GM19467 (cell line): ENCODE measurements around the gene NOD1.

Experiments
- ATAC-seq: cut with Tn5 transposase; IDR thresholded peaks from one replicate; pipeline ENCODE4 v1.9.1; 2021; ENCODE audit warnings: mild to moderate bottlenecking, moderate library complexity; ENCODE audit not compliant: unreplicated experiment

The NOD1 gene

DNA sequence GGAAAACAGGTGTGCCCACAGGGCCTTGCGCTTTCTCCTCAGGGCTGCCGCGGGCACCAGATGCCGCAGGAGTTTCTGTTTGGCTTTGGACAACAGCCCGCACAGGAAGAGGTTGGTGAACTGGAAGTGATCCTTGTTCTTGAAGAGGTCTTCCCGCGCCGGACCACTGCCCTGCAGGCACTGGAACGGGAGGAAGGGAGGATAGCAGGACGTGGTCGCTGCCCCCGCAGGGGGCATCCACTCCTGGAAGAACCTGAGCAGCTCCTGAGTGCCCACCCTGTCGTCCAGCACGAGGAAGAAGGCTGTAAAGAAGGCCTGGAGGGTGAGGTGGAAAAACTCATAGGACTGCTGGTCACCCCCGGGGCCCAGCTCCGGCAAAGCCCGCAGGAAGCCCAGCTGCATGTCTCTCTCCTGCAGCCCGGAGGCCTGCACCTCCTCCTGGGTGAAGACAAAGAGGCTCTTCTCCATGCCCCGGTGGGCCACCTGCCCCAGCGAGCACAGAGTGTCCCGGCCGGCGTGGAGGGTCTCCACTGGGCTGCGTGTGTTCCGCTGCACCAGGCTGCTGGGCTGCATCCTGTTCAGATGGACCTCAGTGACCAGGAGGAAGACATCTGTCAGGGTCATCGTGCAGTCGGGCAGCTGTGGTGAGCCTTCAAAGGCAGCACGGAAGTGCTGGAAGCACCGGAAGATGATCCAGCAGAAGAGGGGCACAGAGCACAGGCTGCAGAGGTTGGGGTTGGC is 26.9 kb downstream of the NOD1 start:
- no peak for ATAC-seq

DNA sequence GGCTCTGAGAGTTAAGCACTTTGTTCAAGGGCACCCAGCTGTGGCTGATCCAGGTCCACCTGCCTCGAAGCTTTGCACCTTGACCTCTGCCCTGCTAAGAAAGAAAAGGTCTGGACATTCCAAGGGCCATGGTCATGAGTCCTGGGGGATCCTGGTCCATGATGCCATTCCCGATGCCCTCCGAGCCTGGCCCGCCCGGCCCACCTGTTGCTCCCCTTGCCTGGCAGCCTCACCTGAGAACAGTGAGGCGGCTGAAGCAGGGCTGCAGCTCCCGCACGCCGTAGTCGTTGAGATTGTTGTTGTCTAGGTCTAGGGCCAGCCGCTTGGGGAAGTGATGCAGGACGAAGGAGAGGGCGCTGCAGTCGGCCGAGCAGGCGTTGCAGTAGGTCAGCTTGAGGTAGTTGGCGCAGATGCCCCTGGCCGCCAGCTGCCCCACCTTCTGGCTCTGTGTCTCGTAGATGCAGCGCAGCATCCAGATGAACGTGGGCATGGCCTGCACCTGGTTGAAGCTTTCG is 27.5 kb downstream of the NOD1 start:
- no peak for ATAC-seq

GRCh38 chr7:30450240-30450982 is 28.2 kb downstream of the NOD1 start:
- ATAC-seq: no peak

- no peak for ATAC-seq
Measured at GRCh38 chr7:30448461-30449189, 30.0 kb downstream of the NOD1 start.

GRCh38 chr7:30447466-30447865 is 31.1 kb downstream of the NOD1 start:
- ATAC-seq: no peak

GRCh38 chr7:30446266-30446665 is 32.3 kb downstream of the NOD1 start:
- ATAC-seq: no peak

- ATAC-seq: peak; percentile 99
Measured at GRCh38 chr7:30445770-30446169, 32.8 kb downstream of the NOD1 start.

DNA sequence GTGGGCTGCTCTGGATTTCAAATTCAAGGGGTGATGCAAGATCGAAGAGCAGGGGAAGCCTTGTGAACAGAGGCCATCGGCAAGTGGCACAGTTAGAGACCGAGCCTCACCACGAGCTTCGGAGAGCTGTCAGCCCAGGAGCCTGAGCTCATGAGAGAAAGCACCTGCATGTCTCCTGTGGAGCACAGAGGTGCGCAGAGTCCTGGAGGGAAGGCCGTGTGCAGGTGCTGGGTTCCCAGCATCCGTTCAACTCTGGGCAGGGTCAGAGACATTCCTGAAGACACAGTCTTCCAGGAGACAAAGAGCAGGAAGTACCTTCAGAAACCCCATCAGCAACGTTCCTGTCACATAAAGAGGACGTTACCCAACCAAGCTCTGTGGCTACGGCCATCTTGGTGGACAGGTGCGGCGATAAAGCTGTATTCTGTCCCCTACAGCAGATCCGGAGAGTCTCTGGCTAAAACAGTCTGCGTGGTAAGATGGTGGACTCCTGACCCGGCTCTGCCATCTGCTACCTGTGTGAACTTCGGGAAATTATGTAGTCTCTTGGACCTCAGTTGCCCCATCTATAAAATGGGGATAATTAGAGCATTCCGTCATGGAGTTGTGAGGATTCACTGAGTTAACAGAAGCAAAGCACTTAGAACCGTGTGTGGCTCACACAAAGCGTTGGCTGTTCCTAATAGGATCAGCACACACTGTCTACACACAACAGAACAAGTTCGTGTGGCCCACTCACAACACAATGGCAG is 40.6 kb downstream of the NOD1 start:
- ATAC-seq: no peak

GRCh38 chr7:30436518-30436917 is 42.1 kb downstream of the NOD1 start:
- no peak for ATAC-seq

DNA sequence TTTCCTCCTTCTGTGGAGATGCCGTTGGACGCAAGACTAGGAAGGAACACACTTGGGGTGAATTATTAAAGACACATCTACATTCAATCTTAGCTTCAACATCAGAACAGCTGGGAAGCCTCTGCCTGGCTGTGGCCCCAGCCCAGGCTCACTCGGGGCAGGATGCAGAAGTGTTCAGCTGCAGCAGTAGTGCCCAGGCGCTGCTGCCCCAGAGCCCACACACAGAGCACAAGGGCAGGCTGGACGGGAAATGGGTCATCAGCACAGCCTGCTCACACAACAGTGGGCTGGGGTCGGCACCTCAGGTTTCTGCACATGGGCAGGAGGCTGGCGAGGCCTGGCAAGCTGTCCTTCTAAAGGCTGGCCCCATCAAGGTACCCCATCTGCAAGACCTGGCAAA is 42.5 kb downstream of the NOD1 start:
- ATAC-seq: no peak

DNA sequence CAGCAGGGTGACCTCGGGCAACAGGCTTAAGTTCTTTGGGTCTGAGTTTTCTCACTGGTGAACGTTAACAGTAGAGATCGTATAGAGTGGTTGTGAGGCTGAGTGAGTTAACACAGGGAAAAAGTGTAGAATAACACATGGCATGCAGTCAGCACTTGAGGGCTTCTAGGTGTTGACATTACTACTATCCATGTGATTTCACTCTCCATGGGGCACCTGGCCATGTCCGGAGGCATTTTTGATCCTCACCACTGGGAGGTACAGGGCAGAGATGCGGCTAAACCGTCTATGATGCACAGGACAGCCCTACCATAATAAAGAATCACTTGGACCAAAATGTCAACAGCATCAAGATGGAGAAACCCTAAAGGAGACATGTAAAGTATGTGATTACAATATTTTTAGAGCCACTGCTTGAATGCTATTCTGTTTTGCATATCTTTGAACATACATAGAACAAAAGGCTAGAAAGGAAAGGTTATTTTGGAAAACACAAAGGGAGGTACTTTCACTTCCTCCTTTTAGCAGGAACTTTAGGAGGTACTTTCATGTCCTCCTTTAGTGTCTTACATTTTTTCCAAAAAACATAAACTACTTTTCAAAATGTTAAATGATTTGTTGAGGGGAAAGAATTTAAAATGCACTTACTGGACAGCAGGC is 44.3 kb downstream of the NOD1 start:
- ATAC-seq: no peak

- no peak for ATAC-seq
Measured at GRCh38 chr7:30433506-30433905, 45.1 kb downstream of the NOD1 start.

DNA sequence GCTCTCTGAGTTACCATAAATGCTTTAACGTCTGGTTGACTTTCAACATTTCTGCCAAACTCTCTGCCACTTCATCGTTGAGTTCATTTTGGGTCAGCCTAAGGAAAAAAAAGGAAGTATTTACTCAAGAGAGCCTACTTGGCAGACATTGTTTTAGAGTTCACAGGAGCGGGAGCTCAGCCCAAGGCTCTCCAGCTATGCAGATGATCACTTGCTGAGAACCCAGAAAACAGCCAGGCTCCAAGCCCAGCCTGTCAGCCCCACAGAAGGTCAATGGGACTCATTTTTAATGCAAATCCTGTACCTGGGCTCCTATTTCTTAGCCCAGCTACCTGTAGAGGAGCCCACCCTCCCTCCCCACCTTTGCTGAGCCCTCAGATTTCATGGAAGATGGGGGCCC is 45.5 kb downstream of the NOD1 start:
- ATAC-seq: no peak

- no peak for ATAC-seq
Measured at GRCh38 chr7:30430777-30431176, 47.8 kb downstream of the NOD1 start.

DNA sequence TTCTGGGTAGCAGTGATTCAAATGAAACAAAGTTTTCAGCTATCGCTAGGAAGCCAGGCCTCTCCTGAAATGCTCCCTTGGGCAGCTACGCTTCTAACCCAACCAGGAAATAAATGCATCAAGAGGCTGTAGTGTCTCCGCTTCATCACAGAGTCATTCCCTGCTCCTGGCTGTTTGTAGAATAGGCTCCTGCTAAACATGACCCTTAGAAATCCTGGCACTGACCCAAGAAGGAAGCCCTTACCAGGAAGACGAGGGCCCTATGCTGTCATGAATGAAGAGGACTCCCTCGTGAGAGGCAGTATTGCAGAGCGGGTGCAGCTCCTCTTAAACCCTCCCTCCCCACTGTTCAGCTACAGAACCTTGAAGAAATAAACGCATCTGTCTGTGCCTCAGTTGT is 48.3 kb downstream of the NOD1 start:
- ATAC-seq: no peak

GRCh38 chr7:30429156-30429530 is 49.4 kb downstream of the NOD1 start:
- ATAC-seq: no peak

GRCh38 chr7:30428246-30429155 is 50.1 kb downstream of the NOD1 start:
- no peak for ATAC-seq

DNA sequence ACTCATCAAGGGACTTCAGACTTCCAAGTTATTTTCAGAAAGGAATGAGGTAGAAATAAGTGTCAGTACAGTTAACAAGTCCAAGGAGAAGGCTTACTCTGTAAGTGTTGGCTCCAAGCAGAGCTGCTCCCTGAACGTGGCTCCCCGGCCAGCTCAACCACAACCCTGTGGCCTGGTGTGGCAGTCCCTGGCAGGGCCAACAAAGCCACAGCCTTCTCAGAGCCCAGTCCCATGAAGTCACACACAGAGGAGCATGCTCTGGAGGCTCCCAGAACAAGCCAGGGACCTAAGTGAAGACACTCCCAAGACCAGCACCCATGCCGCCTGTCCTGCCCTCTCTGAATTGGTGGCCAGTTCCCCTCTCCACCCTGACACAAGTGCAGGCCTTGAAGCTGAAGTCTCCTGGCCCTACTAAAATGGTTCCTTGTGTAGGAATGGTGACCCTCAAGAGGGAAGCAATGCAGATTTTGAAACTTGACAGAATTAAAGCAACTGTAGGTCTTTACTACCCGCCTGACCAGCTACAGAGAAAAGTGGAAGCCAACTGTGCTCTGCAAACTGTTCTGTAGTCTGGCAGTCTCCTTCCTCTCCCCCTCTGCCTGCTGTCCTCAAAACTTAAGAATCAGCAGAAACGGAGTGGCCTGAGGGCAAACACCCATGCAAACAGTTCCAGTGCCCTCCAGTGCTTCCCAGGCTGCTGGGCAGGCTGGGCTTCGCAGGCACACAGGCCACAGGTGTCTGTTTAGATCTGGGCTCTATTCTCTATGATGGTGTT is 51.1 kb downstream of the NOD1 start:
- ATAC-seq: no peak

DNA sequence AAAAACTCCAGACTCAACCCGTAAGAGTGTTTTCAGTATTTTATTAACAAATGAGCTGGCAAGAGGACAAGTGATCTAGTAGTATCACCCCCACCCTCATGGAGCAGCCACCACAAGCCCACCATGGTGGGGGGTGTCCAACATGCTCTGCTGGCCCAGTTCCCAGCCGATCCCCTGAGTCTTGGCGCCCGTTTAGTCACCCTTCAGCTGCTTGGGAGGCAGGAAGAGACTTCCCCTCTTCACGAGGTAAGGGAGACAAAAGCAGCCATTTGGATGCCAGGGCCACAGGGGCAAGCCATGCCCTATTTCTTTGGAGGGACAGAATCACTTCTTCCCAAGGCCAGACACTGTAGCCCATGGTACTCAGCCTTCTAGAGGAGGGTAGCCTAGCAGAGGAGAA is 54.1 kb downstream of the NOD1 start:
- ATAC-seq: no peak
